HG03439 (cell line): Measurements from ENCODE around the gene TYR.
"Not testable (repeated sequence)": the region's sequence is repeated elsewhere in the genome, so short reads cannot be mapped to it uniquely, and the experiment has no call there.

Source experiments
- ATAC-seq: cut with Tn5 transposase; IDR thresholded peaks from one replicate; pipeline ENCODE4 v1.9.1; 2021; ENCODE audit warnings: mild to moderate bottlenecking, moderate library complexity; ENCODE audit not compliant: unreplicated experiment

Gene TYR

DNA sequence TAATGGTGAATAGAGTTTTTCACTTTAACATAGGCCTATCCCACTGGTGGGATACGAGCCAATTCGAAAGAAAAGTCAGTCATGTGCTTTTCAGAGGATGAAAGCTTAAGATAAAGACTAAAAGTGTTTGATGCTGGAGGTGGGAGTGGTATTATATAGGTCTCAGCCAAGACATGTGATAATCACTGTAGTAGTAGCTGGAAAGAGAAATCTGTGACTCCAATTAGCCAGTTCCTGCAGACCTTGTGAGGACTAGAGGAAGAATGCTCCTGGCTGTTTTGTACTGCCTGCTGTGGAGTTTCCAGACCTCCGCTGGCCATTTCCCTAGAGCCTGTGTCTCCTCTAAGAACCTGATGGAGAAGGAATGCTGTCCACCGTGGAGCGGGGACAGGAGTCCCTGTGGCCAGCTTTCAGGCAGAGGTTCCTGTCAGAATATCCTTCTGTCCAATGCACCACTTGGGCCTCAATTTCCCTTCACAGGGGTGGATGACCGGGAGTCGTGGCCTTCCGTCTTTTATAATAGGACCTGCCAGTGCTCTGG, at the start of gene TYR:
TSS of gene TYR (plus strand) at position 185 of the 541 bp plus-strand sequence. CDS start at position 264, 79 bp downstream.
- no peak for ATAC-seq

DNA sequence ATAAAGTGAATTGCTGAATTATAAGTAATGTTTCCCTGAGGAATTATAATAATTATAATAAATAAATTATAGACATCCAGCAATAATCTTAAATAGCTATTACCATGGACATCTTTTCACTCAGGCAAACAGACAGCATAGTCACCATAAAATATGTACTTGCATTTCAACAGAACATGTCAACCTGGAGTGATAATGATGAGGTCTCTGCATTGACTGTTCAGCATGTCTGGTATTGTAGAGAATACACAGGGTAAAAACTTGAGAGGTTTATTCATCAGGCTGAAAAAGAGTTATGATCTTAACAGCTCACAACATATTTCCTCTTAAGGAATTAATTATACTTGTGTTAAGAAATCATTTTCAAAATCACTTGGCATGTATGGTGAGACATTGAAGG, 41.1 kb upstream of the TYR start:
- ATAC-seq: no peak

DNA sequence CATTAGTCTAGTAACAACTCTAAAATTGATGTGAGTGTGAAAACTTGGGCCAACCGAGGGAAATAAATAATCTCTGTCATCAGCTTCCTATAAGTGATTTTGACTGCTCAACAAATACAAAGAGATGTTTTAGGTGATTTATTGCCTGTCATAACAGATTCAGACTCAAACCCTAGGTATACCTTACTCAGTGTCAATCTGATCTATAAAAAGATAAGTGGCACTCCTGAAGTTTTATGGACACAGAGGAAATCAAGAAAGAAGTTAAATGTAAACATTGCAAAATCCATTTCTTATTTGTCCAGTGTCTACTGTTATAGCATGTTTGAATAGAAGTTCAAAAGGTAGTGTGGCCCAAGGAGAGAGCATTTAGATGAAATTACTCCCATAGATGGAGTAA, 30.4 kb upstream of the TYR start:
- ATAC-seq: no peak

DNA sequence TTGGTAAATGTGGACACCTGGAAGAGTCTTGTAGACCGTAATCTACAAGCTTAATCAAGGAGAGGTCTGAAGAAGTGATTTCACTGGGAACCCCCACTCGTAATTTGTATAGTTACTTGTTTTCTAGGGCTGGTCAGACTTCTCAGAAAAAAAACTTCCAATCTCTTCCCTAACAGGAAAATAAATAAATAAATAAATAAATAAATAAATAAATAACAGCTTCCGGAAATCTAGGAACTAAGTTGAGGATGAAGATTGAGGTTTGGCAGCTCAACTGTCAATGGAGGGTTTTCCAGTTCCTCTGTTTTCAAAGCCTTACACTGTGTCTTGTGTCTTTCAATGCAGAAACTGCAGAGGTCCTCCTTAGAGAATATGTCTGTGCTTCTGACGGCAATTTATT, 17.7 kb upstream of the TYR start:
- no peak for ATAC-seq

DNA sequence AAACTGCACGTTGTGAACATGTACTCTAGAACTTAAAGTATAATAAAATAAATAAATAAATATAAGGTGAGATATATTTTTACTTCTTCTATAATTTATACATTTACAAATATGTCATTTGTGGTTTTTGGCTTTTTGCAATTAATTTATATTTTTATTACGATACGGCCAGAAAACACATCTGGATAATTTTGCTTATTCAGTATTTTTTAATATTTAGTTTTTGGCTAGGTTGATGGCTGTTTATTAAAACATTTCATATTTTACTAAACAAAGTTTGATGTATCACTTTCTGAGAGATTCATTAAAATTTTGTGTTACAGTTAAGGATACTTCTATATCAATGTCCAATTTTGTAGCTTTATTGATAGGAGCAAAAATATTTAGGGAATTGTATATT, 15.7 kb upstream of the TYR start:
- ATAC-seq: no peak

DNA sequence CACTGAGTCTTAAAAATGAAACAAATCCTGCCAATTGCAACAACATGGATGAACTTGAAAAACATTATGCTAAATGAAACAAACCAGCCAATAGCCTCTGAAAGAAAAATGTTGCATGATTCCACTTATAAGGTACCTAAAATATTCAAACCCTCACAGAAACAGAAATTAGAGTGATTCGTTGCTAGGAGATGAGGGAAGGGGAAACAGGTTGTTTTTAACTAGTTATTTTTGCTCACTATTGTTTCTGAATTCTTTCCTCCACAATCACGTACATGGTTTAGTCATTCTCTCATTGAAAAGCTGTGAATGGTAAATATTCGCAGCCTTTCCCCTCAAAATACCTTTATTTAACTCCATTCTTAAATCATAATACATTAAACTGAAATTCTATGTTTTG, 14.0 kb upstream of the TYR start:
- ATAC-seq: no peak

DNA sequence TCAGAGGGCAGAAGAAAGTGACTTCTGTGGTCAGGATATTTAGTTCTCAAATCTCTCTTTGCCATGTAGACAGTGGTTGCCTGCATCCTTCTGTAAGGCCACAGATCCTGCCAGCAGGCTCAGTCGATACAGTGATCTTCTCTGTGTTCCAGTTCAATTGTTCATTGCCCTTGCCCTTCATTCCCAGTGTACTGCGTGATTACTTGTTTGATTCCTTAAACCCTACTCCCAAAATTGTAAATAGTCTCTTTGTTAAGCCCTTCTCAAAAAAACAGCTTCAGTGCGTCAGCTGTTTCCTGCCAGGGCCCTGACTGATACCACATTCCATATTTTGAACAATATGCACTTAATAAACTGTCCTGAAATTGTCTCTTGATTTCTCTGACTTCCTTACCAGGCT, 9.3 kb upstream of the TYR start:
- ATAC-seq: no peak

DNA sequence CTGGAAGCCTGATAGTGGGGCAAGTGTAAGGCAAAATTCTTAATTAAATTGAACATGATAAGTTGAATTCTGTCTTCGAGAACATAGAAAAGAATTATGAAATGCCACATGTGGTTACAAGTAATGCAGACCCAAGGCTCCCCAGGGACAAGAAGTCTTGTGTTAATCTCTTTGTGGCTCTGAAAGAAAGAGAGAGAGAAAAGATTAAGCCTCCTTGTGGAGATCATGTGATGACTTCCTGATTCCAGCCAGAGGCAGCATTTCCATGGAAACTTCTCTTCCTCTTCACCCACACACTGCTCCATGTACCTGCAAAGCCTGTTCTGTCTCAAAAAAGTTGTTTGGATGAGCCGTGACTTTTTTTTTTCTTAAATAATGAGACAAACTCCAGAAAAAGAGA, 1.9 kb upstream of the TYR start:
- ATAC-seq: no peak

DNA sequence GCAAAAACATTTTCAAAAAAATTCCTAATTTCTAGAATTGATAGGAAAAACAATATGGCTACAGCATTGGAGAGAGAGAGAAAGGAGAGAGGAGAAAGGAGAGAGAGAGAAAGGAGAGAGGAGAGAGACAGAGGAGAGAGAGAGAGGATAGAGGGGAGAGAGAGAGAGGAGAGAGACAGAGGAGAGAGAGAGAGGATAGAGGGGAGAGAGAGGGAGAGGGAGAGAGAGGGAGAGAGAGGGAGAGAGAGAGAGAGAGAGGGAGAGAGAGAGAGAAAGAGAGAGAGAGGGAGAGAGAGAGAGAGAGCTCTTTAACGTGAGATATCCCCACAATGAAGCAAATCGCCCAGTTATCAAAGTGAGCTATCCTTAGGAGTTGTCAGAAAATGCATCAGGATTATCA, 737 bp upstream of the TYR start:
- no peak for ATAC-seq

DNA sequence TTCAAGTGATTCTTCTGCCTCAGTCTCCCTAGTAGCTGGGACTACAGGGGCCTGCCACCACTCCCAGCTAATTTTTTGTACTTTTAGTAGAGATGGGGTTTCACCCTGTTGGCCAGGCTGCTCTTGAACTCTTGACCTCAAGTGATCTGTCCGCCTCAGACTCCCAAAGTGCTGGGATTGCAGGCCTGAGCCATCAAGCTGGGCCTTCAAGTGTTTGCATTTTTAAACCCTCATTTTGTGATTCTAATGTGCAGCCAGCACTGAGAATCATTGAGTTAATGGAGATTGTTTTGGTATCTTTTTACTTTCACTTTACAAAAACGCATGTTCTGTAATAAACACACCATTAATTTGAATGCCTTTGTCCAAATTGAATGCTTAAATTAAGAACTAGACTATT, 3.4 kb downstream of the TYR start:
- no peak for ATAC-seq

DNA sequence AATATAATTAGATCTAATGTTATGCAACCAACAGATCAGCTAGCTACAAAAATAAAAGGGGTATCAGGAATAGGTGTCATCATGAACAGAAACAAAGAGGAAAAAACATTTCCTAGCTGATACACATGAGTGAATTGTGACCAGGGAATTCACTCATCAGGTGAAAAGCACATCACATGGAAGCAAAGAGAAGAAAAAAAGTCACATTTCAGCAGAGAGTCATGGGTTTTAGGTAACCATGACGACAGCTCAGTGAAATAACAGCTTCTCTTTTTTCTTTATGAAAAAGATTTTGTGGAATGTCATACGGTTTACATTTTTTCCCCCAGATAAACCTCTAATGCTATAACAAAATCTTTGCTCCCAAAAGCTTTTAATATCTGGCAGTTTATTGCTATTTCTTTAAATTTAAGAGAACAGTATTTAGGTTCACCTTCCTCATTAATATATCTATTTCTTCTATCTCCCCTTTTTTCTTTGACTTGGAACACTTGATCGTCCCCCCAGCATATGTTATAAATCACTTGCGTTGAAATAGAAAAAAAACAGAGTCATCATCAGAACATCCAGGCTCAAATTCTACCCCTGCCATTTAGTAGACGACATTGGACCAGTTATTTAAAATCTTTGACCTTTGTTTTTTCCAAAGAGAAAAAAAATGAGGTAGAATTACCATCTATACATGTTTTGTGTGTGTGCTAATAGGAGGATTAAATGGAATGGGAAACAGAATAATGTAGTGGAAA, 5.3 kb downstream of the TYR start:
- ATAC-seq: no peak

DNA sequence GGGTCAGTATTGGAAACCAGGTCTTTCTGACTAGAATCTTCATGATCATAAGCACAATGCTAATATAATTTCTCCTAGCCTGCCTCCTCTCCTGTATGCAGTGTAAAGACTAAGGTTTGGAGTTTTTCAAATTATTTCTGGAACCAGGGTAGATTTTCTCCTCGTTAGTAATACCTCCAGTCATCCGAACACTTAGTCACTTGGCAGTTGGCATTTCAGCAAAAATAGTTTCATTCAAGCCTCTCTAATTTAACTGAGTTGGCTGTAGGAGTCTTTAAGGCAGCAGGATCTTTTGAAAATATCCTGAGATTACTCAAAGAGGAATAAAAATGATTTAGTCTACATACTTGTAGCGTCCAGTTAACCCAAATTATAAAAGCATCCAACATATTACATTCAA, 6.3 kb downstream of the TYR start:
- no peak for ATAC-seq

DNA sequence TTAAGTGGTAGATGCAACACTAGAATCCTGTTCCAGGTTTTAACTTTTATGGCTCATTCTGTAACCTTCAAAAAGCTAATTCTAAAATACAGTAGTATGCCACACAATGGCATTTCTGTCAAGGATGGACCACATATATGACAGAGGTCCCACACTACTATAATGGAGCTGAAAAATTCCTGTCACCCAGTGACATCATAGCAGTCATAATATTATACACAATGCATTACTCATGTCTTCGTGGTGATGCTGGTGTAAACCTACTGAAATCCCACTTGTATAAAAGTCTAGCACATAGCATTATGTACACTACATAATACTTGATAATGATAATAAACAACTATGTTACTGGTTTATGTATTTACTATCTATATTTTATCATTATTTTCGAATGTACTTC, 12.1 kb downstream of the TYR start:
- no peak for ATAC-seq

DNA sequence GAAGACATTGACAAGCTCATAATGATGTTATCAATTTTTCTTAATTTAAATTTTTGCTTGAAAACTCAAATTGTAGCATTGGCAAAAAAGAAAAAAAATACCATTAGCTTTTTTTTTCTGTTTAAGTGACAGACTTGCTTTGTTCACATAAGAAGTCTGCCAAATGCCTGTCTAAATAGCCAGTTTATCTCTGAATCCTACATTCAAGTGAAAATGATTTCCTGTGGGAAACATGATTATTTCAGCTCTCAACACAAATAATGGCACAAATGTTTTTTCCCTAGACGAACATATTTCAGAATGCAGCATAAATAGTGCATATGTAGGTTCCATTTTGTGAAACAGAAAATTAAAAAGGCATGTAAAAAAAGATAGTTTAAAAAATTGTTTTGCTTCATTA, 23.5 kb downstream of the TYR start:
- no peak for ATAC-seq

DNA sequence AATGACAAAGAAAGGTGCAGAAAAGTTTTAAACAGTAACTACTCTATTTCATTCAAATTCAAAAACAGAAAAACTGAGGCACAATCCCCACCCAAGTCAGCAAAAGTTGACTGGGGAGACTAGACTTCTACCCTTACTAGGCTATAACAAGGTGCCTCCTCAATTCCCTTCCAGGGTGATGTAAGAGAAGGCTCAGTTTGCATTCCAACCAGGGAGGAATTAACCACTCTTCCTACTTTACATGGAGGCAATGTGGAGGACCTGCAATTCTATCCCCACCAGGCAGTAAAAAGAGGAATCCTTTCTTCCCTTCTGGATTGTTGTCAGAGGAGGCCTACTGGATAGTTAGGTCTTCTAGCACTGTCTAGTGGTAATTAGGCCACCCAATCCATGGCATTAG, 26.1 kb downstream of the TYR start:
- ATAC-seq: no peak

DNA sequence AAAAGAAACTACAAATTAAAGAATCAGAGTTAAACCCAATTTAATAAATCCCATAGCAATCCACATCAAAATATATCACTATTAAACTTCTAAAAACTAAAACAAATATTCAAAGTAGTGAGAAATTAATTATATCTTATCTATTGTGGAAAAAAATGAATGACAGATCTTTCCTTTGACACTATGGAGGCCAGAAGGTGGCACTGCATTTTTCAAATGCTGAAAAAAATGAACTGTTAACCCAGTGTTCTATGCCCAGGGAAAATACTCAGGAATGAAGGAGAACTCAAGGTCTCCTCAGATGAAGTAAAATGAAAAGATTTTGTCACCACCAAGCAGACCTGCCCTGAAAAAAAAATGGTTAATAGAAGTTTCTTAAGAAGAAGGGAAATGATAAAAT, 27.7 kb downstream of the TYR start:
- ATAC-seq: no peak

DNA sequence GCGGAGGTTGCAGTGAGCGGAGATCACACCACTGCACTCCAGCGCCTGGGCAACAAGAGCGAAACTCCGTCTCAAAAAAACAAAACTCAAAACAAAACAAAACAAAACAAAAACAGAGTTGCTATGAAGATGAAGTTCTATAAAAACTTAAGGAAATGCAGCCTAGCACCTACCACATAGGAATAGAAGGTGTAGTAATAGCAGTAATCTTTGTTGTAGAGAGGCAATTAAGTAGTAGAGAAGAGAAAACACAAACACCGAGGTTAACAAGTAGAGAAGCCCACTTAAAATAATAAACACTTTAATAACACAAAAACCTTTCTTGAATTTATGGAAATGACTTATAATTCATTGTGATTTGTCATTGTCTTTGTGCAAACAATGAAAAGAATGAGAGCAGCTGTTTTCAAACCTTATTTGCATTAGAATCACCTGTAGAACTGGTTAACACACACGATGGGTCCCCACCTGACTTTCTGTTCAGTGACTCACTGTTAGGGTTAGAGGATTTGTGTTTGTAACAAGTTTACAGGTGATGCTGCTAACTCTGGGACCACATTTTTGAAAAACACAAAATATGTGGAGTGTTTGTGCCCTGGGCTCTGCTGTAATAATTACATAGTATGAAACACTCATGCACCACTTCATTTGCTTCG, 43.1 kb downstream of the TYR start:
- no peak for ATAC-seq

DNA sequence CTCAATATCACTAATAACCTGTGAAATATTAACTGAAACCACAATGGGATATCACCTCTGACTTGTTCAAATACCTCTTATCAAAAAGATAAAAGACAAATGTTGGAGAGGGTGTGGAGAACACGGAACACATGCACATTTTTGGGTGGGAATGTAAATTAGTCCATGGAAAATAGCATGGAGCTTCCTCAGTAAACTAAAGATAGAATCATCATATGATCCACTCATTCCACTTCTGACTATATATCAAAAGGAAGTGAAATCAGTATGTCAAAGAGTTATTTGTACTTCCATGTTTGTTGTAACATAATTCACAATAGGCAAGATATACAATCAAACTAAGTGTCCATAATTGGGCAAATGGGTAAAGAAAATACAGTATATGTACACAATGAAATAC, 57.4 kb downstream of the TYR start:
- no peak for ATAC-seq

DNA sequence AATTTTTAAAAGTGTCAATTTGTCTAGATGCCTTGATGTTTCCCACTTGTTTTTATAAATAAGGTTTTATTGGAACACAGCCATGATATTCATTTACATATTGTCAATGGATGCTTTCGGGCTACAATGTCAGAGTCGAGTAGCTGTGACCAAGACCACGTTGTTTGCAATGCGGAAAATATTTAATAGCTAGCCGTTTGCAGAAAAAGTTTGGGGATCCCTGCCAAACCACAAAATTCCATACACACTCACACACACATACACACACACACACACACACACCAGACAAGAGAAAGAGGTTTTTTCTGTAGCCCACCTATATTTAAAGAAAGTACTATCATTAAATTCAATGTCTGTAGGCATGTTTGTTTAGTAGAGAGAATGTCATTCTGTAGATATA, 58.3 kb downstream of the TYR start:
- no peak for ATAC-seq

DNA sequence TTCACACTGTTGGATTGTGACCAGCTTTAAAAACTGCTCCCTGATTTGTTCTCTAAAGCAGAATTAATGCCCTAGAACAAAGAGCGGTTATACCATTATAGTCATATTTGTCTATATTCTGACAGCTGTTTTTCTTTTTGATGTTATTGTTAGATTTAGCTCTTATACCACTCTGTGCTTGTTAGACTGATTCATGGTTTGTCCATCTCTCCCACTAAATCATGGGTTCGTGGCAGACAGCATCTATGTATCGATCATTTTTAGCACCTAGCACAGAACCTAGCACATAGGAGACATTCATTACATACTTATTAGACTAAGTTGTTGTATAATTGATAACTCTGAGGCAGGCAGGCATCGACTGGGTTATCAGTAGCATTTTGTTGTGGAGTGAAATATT, 69.3 kb downstream of the TYR start:
- not testable (repeated sequence) for ATAC-seq

DNA sequence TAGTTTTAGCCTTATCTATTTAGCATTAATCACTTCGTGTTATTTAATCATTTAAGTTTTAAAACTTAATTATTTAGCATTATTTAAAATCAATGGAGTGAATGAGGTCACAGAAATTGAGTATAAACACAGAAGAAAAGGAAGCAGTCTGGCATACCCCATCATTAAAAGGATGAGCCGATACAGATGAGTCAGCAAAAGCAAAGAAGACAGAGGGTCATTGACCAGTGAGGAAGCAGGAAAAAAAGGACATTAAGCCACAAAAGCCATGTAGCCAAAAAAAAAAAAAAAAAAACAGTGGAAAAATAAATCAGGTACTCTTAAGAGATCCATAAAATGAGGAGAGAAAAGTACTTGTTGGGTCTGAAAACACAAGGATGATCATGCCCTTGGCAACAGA, 71.5 kb downstream of the TYR start:
- ATAC-seq: no peak

DNA sequence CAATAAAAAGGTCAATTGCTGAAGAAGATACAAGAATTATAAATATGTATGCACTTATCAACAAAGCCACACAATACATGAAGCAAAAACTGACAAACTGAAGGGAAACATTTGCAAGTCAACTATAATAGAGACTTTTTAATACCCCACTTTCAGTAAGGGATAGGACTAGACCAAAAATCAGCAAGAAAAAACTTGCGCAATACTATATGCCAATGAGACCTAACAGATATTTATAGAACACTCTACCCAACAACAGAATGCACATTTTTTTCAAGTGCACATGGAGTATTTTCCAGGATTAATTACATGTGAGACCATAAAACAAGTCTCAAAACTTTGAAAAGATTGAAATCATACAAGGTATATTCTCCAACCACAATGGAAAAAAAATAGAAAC, 83.8 kb downstream of the TYR start:
- not testable (repeated sequence) for ATAC-seq
